ENCODE results near the gene AS3MT.
"Not testable (repeated sequence)": the region's sequence is repeated elsewhere in the genome, so short reads cannot be mapped to it uniquely, and the experiment has no call there.

Gene AS3MT, protein sequence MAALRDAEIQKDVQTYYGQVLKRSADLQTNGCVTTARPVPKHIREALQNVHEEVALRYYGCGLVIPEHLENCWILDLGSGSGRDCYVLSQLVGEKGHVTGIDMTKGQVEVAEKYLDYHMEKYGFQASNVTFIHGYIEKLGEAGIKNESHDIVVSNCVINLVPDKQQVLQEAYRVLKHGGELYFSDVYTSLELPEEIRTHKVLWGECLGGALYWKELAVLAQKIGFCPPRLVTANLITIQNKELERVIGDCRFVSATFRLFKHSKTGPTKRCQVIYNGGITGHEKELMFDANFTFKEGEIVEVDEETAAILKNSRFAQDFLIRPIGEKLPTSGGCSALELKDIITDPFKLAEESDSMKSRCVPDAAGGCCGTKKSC

DNA sequence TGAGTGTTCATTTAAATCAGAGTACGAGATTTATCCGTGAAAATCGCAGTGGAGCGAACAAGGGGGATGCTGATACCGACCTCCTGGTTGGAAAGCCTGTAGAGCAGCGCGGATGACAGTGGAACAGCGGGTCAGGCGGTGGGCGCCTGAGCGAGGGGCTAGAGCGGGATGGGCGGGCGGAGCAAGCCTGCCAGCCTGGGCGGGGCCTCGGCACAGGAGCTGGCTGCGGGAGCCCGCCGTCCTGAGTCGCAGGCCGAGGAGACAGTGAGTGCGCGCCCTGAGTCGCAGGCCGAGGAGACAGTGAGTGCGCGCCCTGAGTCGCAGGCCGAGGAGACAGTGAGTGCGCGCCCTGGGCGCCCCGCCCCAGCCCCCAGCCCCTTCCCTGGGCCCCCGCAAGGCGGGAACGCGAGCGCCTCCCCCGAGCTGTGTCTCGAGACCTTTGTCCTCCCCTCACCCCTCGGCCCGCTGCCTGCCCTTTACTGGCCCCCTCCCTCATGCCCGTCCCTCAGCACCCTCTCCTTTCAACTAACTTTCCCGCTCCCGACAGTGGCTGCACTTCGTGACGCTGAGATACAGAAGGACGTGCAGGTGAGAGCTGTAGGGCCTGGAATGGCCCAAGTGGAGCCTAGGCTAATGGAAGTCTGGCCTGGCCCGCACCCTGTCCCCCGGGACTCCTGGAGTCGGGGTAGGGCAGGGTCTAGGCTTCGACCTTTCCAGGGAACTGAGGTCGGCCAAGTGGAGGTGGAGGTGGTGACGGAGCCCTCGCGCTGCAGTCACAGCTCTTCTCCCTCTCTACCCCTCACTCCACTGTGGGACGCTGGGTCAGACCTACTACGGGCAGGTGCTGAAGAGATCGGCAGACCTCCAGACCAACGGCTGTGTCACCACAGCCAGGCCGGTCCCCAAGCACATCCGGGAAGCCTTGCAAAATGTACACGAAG, at the start of gene AS3MT:
TSS of gene AS3MT (plus strand) at position 213 of the 941 bp plus-strand sequence. CDS start at position 336, 123 bp downstream.
- in situ Hi-C loops (cut with HindIII; ENCODE audit: low sequenced_read_pairs): no loop called here

GRCh38 chr10:102820008-102820407, 49.3 kb upstream of the AS3MT start:
- in situ Hi-C loops (cut with HindIII; ENCODE audit: low sequenced_read_pairs): not testable (repeated sequence)

DNA sequence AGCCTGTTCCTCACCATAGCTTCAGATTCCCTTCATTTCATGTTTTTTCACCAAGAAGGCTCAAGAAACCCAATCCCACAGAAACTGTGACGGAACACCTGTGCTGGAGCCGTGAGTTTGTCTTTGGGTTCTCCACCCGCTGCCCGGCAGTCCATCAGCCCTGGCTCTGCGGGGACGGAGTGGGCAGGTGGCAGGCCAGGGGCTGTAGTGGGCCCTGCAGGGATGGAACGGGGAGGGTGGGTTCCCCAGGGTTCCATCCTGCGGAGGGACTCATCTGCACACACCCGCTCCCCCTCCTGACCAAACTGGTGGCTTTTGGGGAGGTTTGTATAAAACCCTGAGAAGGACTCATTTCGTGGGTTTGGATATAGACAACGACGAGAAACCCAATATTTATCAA, 47.0 kb upstream of the AS3MT start:
- in situ Hi-C loops (cut with HindIII; ENCODE audit: low sequenced_read_pairs): no loop called here

- in situ Hi-C loops (cut with HindIII; ENCODE audit: low sequenced_read_pairs): no loop called here
These were observed 44.6 kb upstream of the AS3MT start for GRCh38 chr10:102824664-102825063.

DNA sequence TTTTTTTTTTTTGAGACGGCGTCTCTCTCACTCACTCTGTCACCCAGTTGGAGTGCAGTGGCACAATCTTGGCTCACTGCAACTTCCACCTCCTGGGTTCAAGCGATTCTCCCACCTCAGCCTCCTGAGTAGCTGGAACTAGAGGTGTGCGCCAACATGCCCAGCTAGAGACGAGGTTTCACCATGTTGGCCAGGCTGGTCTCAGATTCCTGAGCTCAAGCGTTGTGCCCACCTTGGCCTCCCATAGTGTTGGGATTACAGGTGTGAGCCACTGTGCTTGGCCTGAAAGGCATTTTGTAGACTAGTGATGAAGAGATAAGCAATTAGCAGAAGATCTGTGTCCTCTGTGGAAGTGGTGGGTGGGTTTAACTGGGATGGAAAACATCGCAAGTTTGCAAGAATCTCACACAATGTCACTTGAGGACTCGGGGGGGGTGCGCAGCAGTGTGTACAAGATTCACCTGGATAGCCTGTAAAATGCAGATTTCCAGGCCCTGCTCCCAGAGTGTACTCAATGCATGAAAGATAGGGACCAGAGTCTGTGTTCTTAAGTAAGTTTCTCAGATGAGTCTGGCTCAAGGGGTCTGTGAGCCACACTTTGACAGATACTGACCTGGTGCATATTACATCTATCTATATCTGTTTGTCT, 43.0 kb upstream of the AS3MT start:
- in situ Hi-C loops (cut with HindIII; ENCODE audit: low sequenced_read_pairs): no loop called here

DNA sequence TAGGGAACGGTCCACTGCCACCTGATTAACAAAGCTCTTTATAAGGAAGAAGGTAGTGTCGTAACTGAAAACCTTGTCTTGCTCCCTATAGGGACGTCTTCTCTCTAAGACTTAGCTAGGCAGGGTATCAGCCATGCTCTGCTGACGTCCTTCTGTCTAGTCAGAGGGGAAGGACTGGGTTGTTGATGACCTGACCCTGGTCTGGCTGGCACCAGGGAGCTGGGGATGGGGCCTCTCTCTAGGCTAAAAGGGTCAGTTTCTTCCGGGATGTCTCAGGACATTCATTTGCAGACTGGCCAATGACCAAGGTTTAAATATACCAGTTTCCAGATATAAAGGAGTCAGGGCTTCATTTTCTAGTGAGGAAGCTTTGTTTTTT, 41.7 kb upstream of the AS3MT start:
- in situ Hi-C loops (cut with HindIII; ENCODE audit: low sequenced_read_pairs): no loop called here

DNA sequence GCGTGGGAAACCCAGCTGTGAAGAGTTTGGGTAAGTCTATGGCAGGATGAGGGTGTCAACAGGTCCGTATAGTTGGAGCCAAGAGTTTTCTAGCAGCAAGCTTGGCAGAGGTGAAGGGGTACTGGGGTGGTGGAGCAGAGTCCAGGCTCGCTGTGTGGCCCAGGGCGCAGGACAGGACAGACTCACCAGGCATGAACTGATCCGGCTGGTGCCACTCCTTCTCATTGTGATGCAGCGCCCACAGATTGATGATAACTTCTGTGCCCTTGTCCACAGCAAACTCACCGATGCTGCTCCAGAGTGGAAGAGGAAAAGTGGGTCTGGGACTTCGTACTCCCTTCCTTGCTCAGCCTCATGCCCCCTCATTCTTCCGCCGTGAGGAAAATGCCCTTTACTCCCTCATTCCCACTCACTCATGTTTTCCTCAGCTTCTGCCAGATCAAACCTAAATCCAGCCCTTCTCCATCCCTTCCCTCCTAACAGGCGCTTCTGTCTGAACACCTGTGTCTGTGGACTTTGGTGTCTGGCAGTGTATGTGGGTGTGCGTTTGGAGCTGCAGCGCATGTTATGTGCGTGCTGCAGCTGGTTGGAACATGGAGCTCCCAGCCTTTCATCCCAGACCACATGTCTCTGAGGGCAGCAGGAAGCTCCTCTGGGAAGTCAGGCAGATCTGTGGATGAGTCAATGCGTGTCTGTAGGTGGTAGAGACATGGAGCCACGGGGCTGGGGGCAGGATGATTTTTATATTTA, 37.8 kb upstream of the AS3MT start:
- in situ Hi-C loops (cut with HindIII; ENCODE audit: low sequenced_read_pairs): no loop called here

- in situ Hi-C loops (cut with HindIII; ENCODE audit: low sequenced_read_pairs): no loop called here
These were observed 37.0 kb upstream of the AS3MT start for GRCh38 chr10:102832248-102832647.

DNA sequence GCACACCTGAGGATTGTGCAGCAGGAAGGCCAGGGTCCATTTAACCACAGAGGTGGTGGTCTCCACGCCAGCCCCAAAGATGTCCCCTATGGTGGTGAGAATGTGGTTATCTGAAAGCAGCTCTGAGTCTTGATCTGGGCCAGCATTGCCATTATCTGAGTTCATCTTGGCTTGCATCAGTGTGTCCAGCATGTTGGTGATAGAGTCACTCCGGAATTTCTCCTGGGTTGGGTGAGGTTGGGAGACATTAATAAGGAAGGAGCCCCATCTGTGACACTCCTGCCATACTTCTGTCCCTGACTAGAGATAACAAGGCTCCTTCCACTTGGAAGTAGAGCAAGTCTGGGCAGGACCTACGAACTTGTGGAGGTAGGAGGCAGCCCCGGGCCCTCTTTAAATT, 36.3 kb upstream of the AS3MT start:
- in situ Hi-C loops (cut with HindIII; ENCODE audit: low sequenced_read_pairs): no loop called here

GRCh38 chr10:102834143-102834542, 35.1 kb upstream of the AS3MT start:
- in situ Hi-C loops (cut with HindIII; ENCODE audit: low sequenced_read_pairs): no loop called here

- in situ Hi-C loops (cut with HindIII; ENCODE audit: low sequenced_read_pairs): no loop called here
These were observed 34.2 kb upstream of the AS3MT start for GRCh38 chr10:102835007-102835482.

DNA sequence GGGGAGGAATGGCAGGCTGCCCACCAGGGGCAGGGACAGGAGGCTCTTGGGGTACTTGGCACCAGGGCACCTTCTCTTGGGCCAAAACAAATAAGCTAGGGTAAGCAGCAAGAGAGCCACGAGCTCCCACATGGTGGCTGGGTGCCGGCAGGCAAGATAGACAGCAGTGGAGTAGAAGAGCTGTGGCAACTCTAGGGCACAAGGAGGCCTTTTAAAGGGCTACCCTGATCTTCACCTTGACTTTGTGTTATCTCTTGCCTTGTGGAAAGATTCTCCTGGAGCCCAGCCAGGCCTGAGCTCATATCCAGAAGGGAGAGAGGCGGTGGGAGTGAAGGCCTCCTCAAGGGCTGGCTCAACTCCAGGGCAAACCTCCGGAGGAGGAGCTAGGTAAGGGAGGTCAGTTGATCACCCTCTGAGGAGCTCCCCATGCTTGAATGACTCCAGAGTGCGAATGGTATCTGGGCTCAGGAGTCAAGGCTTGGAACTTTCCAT, 32.0 kb upstream of the AS3MT start, which contains the start of gene CYP17A1:
TSS of gene CYP17A1 (minus strand) at position 184 of the 492 bp plus-strand sequence. CDS start at position 132, 52 bp downstream.
- in situ Hi-C loops (cut with HindIII; ENCODE audit: low sequenced_read_pairs): no loop called here

DNA sequence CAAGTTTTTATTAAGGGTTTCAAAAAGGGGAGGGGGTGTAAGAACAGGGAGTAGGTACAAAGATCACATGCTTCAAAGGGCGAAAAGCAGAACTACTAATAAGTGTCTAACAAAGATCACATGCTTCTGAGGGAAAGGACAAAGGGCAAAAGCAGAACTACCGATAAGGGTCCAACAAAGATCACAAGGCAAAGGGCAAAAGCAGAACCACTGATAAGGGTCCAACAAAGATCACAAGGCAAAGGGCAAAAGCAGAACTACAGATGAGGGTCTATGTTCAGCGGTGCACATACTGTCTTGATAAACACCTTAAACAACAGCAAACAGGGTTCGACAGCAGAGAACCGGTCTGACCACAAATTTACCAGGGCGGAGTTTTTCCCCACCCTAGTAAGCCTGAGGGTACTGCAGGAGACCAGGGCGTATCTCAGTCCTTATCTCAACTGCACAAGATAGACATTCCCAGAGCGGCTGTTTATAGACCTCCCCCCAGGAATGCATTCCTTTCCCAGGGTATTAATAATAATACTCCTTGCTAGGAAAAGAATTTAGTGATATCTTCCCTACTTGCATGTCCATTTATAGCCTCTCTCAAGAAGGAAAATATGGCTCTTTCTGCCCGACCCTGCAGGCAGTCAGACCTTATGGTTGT, 30.9 kb upstream of the AS3MT start:
- in situ Hi-C loops (cut with HindIII; ENCODE audit: low sequenced_read_pairs): not testable (repeated sequence)

GRCh38 chr10:102841827-102842345, 27.4 kb upstream of the AS3MT start:
- in situ Hi-C loops (cut with HindIII; ENCODE audit: low sequenced_read_pairs): no loop called here

DNA sequence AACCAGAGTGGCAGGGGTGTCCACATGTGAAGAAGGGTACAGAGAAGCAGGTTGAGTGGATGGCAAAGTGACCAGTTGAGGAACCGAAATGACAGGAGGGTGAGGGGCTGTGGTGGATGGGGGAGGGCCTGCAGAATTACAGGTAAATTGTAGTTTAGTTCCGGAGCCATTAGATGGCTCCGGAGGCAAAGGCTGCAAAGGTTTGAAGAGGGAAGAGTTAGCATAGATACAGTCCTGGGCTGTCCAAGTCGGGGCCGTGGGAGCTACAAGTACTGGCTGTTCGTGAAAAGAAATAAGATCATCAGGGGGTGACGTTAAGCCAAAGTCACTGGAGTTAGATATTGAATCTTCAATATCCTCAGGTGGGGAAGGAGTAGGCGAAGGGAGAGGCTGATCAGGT, 26.1 kb upstream of the AS3MT start:
- in situ Hi-C loops (cut with HindIII; ENCODE audit: low sequenced_read_pairs): not testable (repeated sequence)

GRCh38 chr10:102844190-102844776, 25.0 kb upstream of the AS3MT start:
- in situ Hi-C loops (cut with HindIII; ENCODE audit: low sequenced_read_pairs): not testable (repeated sequence)

GRCh38 chr10:102845352-102845902, 23.8 kb upstream of the AS3MT start:
- in situ Hi-C loops (cut with HindIII; ENCODE audit: low sequenced_read_pairs): no loop called here

- in situ Hi-C loops (cut with HindIII; ENCODE audit: low sequenced_read_pairs): no loop called here
These were observed 19.2 kb upstream of the AS3MT start for GRCh38 chr10:102850025-102850518.

GRCh38 chr10:102853237-102853636, 16.0 kb upstream of the AS3MT start:
- in situ Hi-C loops (cut with HindIII; ENCODE audit: low sequenced_read_pairs): not testable (repeated sequence)
